IMR-90 (cell line): ENCODE data around the gene PSMG1. TPM values are rescaled to one million over a fixed set of nuclear protein-coding genes. Genes with fewer than 3 reads are reported as not detected.

Source experiments
- ATAC-seq: fragments of 200-7000 bp; cut with Tn5 transposase; 2 replicates; pipeline ENCODE4 v1.9.1; 2020; ENCODE audit warnings: low read depth, mild to moderate bottlenecking, moderate library complexity
- BruUV-seq: library from RNA; stranded (reverse); fragments of 400-500 nt; replicated peaks from 2 replicates; lab custom pipeline; 2021; lab: Mats Ljungman, UMichigan
- CTCF ChIA-PET: fragments of 300-600 bp; formaldehyde crosslinking; extraction: SDS; loops from one replicate; lab custom pipeline; 2021; ENCODE audit warnings: antibody characterized with exemption; lab: Yijun Ruan, JAX
- POLR2A ChIA-PET: fragments of 300-600 bp; sonication (Branson Sonifier 250); formaldehyde crosslinking; loops from one replicate; lab custom pipeline; 2022; ENCODE audit warnings: antibody characterized with exemption; ENCODE audit not compliant: unreplicated experiment; lab: Charles Lee
- DNase-seq: peaks from one replicate; pipeline ENCODE4 v3.0.0; 2013
- H2AFZ ChIP-seq: replicated peaks from 2 replicates; pipeline ENCODE3; 2013; ENCODE audit warnings: low read length, mild to moderate bottlenecking; ENCODE audit not compliant: poor library complexity
- H2AK5ac ChIP-seq: 2 replicates; pipeline ENCODE4 v1.6.1; 2013; ENCODE audit warnings: low read depth, low read length, inconsistent platforms
- H2AK9ac ChIP-seq: replicated peaks from 2 replicates; pipeline ENCODE3; 2013; ENCODE audit warnings: mild to moderate bottlenecking, low read depth, low read length, moderate library complexity; ENCODE audit not compliant: poor library complexity
- H2BK120ac ChIP-seq: 2 replicates; pipeline ENCODE4 v1.6.1; 2013; ENCODE audit warnings: low read depth, low read length, inconsistent platforms
- H2BK15ac ChIP-seq: 3 replicates; pipeline ENCODE4 v1.6.1; 2013; ENCODE audit warnings: low read depth, low read length, inconsistent platforms
- H2BK20ac ChIP-seq: 2 replicates; pipeline ENCODE4 v1.6.1; 2013; ENCODE audit warnings: low read depth, mild to moderate bottlenecking, inconsistent platforms, low read length, moderate library complexity
- H2BK5ac ChIP-seq: 2 replicates; pipeline ENCODE4 v1.6.1; 2013; ENCODE audit warnings: mild to moderate bottlenecking, low read depth, low read length, inconsistent platforms; ENCODE audit not compliant: poor library complexity, severe bottlenecking
- H3K14ac ChIP-seq: replicated peaks from 2 replicates; pipeline ENCODE4 v1.6.1; 2013; ENCODE audit warnings: low read depth, low read length, inconsistent platforms
- H3K18ac ChIP-seq: 2 replicates; pipeline ENCODE4 v1.6.1; 2013; ENCODE audit warnings: low read depth, low read length, control low read depth
- H3K23ac ChIP-seq: 2 replicates; pipeline ENCODE4 v1.6.1; 2013; ENCODE audit warnings: low read depth, low read length, inconsistent platforms
- H3K27ac ChIP-seq: 2 replicates; pipeline ENCODE4 v1.5.1; 2013; ENCODE audit warnings: mild to moderate bottlenecking, control low read depth, low read length; ENCODE audit not compliant: insufficient read depth
- H3K27me3 ChIP-seq: 2 replicates; pipeline ENCODE4 v1.6.1; 2013; ENCODE audit warnings: low read length; ENCODE audit not compliant: control insufficient read depth, insufficient read depth
- H3K36me3 ChIP-seq: 2 replicates; pipeline ENCODE4 v1.6.1; 2013; ENCODE audit warnings: low read length, mixed read lengths; ENCODE audit not compliant: control insufficient read depth, insufficient read depth
- H3K4ac ChIP-seq: 2 replicates; pipeline ENCODE4 v1.6.1; 2013; ENCODE audit warnings: low read depth, low read length, inconsistent platforms
- H3K4me1 ChIP-seq: 2 replicates; pipeline ENCODE4 v1.6.1; 2013; ENCODE audit warnings: low read length, mixed read lengths; ENCODE audit not compliant: control insufficient read depth, insufficient read depth
- H3K4me2 ChIP-seq: 2 replicates; pipeline ENCODE4 v1.6.1; 2013; ENCODE audit warnings: low read depth, mild to moderate bottlenecking, control low read depth, low read length, moderate library complexity
- H3K4me3 ChIP-seq: 2 replicates; pipeline ENCODE4 v1.5.1; 2013; ENCODE audit warnings: low read depth, mild to moderate bottlenecking, control low read depth, low read length, moderate library complexity; ENCODE audit not compliant: insufficient read depth
- H3K56ac ChIP-seq: 2 replicates; pipeline ENCODE4 v1.6.1; 2013; ENCODE audit warnings: low read length, inconsistent platforms; ENCODE audit not compliant: insufficient read depth; ENCODE audit errors: extremely low read depth
- H3K79me1 ChIP-seq, 2 experiments: 2 replicates each; pipeline ENCODE4 v1.6.1; 2013; ENCODE audit warnings: low read length in 2 of 2, inconsistent platforms in 1 of 2, low read depth in 1 of 2
- H3K9ac ChIP-seq: 2 replicates; pipeline ENCODE4 v1.6.1; 2013; ENCODE audit warnings: low read depth, low read length, control low read depth
- H3K9me1 ChIP-seq: 2 replicates; pipeline ENCODE4 v1.6.1; 2013; ENCODE audit warnings: low read length, inconsistent platforms; ENCODE audit not compliant: insufficient read depth
- H3K9me3 ChIP-seq: 2 replicates; pipeline ENCODE4 v1.6.1; 2013; ENCODE audit warnings: low read length; ENCODE audit not compliant: control insufficient read depth, insufficient read depth
- H4K20me1 ChIP-seq: 2 replicates; pipeline ENCODE4 v1.6.1; 2013; ENCODE audit warnings: low read length, inconsistent platforms; ENCODE audit not compliant: insufficient read depth
- H4K5ac ChIP-seq: 2 replicates; pipeline ENCODE4 v1.6.1; 2013; ENCODE audit warnings: mild to moderate bottlenecking, low read depth, low read length, control low read depth
- H4K8ac ChIP-seq, 2 experiments: 2 replicates each; pipeline ENCODE4 v1.6.1; 2013; ENCODE audit warnings: low read depth in 2 of 2, low read length in 2 of 2, control low read depth in 1 of 2, inconsistent platforms in 1 of 2
- H4K91ac ChIP-seq: 2 replicates; pipeline ENCODE4 v1.6.1; 2013; ENCODE audit warnings: low read depth, low read length, inconsistent platforms; ENCODE audit not compliant: insufficient read depth
- BHLHE40 ChIP-seq: fragments of 150-350 bp; IDR thresholded peaks from 2 replicates; pipeline ENCODE4 v1.6.1; 2016; ENCODE audit warnings: mild to moderate bottlenecking, low read depth, low read length
- CEBPB ChIP-seq: IDR thresholded peaks from 2 replicates; pipeline ENCODE4 v1.6.1; 2012; ENCODE audit warnings: low read depth, low read length, improper control_type of control experiment
- CTCF ChIP-seq: conservative IDR thresholded peaks from 2 replicates; pipeline ENCODE4 v1.5.1; 2012; ENCODE audit warnings: mild to moderate bottlenecking, low read depth, low read length, improper control_type of control experiment
- FOS ChIP-seq: fragments of 150-350 bp; IDR thresholded peaks from 2 replicates; pipeline ENCODE4 v1.6.1; 2016; ENCODE audit warnings: low read depth, low read length
- MAZ ChIP-seq: IDR thresholded peaks from 2 replicates; pipeline ENCODE4 v1.6.1; 2012; ENCODE audit warnings: low read depth, mild to moderate bottlenecking, low read length, improper control_type of control experiment, moderate library complexity, borderline replicate concordance
- RFX5 ChIP-seq: IDR thresholded peaks from 2 replicates; pipeline ENCODE4 v1.8.0; 2012; ENCODE audit warnings: low read depth, mild to moderate bottlenecking, low read length, moderate library complexity
- SMC3 ChIP-seq: fragments of 150-350 bp; IDR thresholded peaks from 2 replicates; pipeline ENCODE4 v1.6.1; 2016; ENCODE audit warnings: low read depth, mild to moderate bottlenecking, antibody characterized with exemption, low read length, moderate library complexity
- whole genome bisulfite sequencing, 2 experiments: methylation state at CpG; one replicate each; pipeline versions ENCODE4 v1.1.5 to v1.1.7; 2013; ENCODE audit warnings: missing lambda C conversion rate in 2 of 2; ENCODE audit not compliant: insufficient read length in 1 of 2; ENCODE audit errors: extremely low coverage in 2 of 2; 5-methylcytosine and 5-hydroxymethylcytosine counted together
- dilution Hi-C: fragments of 300-500 bp; cut with HindIII; formaldehyde crosslinking; loops from one replicate; pipeline ENCODE4 v1.14.3; 2018; ENCODE audit warnings: low sequenced_read_pairs; ENCODE audit not compliant: unreplicated experiment
- in situ Hi-C: fragments of 300-500 bp; cut with MboI; formaldehyde crosslinking; loops from 3 replicates; pipeline ENCODE4 v1.14.3; 2019; ENCODE audit warnings: low sequenced_read_pairs, inconsistent platforms, mixed read lengths
- intact Hi-C: fragments of 100-400 bp; cut with micrococcal nuclease; formaldehyde crosslinking; loops from 2 replicates; pipeline ENCODE4 v1.10.0; 2022
- polyA plus RNA-seq, 3 experiments: library from polyadenylated mRNA; depleted of rRNA; stranded (reverse); fragments of >200 nt; gene quantifications; 2 replicates each; pipeline ENCODE4 v1.2.3, GENCODE V29; 2012; ENCODE audit warnings: low replicate concordance in 1 of 3
- total RNA-seq: library from RNA; depleted of rRNA; stranded (reverse); fragments of >200 nt; gene quantifications from 2 replicates; pipeline ENCODE4 v1.2.3, GENCODE V29; 2012

The PSMG1 gene
- total and polyA plus RNA-seq, 2 of the 4 experiments (the other 2 are of a cell fraction), result 37.8 to 45.4 TPM

GRCh38 chr21:39180429-39181019 is 2.7 kb downstream of the PSMG1 start:
- Histone ChIP-seq H2BK15ac (no peak overlapping the region), H4K5ac (no peak overlapping the region), H3K9ac (no peak overlapping the region), H2AK5ac (no peak overlapping the region), H2BK20ac (no peak overlapping the region), H4K20me1 (peaks cover 11% of the 10 kb centered on the region; the same call in 1 of the 2 replicates), H3K18ac (no peak overlapping the region), H3K4me2 (no peak overlapping the region), H3K9me1 (no peaks in the 10 kb centered on the region; the same call in 1 of the 2 replicates), H2AK9ac (no peak overlapping the region), H3K4me1 (peaks cover 4% of the 10 kb centered on the region), H3K79me1 (peaks cover 22 to 42% of the 10 kb centered on the region in 2 experiments), H3K4me3 (no peak overlapping the region), H4K91ac (no peak overlapping the region), H3K9me3 (no peaks in the 10 kb centered on the region), H4K8ac (no peak overlapping the region), H3K36me3 (peaks cover 5% of the 10 kb centered on the region), H3K14ac (no peak overlapping the region), H3K4ac (no peak overlapping the region), H2AFZ (no peak overlapping the region), H2BK120ac (no peak overlapping the region), H3K27ac (no peak overlapping the region), H3K23ac (no peak overlapping the region), H3K27me3 (no peaks in the 10 kb centered on the region), H2BK5ac (no peak overlapping the region), H3K56ac (no peak overlapping the region)
- dilution Hi-C loops, result no loop called here
- no TSS peak for BruUV-seq
- in situ Hi-C loops, result no loop called here
- no CpG with 5 or more reads among the region's 2 CpGs for WGBS, 2 experiments
- POLR2A ChIA-PET, result no interaction called here
- DNase-seq (no peak), ATAC-seq (no peak)
- CTCF ChIA-PET, result no interaction called here
- TF ChIP-seq MAZ (no peak), RFX5 (no peak), SMC3 (no peak), CEBPB (no peak), FOS (no peak), CTCF (0 out of 2 replicates have a peak, but pooled peaks have one; percentile 9), BHLHE40 (no peak)
- intact Hi-C loops, result loop anchor here (5.0 kb wide), 2 partner anchors 207 to 267 kb away; partner anchors contain the start of gene LCA5L
